Activated B cell treated with CpG ODN at 0.5 μM for 24 hours (primary cell): ENCODE data around the gene DNAJB13. TPM values are rescaled to one million over a fixed set of nuclear protein-coding genes. Genes with fewer than 3 reads are reported as not detected.

Experiments used
- ATAC-seq: fragments of 200-7000 bp; cut with Tn5 transposase; one replicate; pipeline ENCODE4 v1.10.0; 2021; ENCODE audit warnings: low read depth, mild to moderate bottlenecking, moderate library complexity
- CTCF ChIA-PET: fragments of 350-600 bp; sonication (Branson Sonifier 250); formaldehyde crosslinking; loops from one replicate; lab custom pipeline; 2021; ENCODE audit warnings: antibody characterized with exemption; lab: Charles Lee
- POLR2A ChIA-PET: fragments of 350-600 bp; sonication (Branson Sonifier 250); formaldehyde crosslinking; loops from one replicate; lab custom pipeline; 2021; ENCODE audit warnings: antibody characterized with exemption; lab: Charles Lee
- DNase-seq: peaks from one replicate; pipeline ENCODE4 v3.0.0; 2022
- H3K27ac Mint-ChIP-seq: one replicate; pipeline ENCODE4 v1.8.0; 2020; ENCODE audit warnings: mixed read lengths
- H3K27me3 Mint-ChIP-seq: one replicate; pipeline ENCODE4 v1.8.0; 2021; ENCODE audit warnings: mixed read lengths
- H3K36me3 Mint-ChIP-seq: one replicate; pipeline ENCODE4 v1.8.0; 2021; ENCODE audit warnings: low read depth, mixed read lengths
- H3K4me1 Mint-ChIP-seq: one replicate; pipeline ENCODE4 v1.8.0; 2021; ENCODE audit warnings: mixed read lengths
- H3K4me3 Mint-ChIP-seq: one replicate; pipeline ENCODE4 v1.8.0; 2020; ENCODE audit warnings: mild to moderate bottlenecking, mixed read lengths
- H3K9me3 Mint-ChIP-seq: one replicate; pipeline ENCODE4 v1.8.0; 2020; ENCODE audit warnings: mixed read lengths
- intact Hi-C: fragments of 100-400 bp; cut with micrococcal nuclease; formaldehyde crosslinking; loops from one replicate; pipeline ENCODE4 v1.15.1; 2024
- total RNA-seq: library from RNA; stranded (reverse); gene quantifications from 2 replicates; pipeline ENCODE4 v1.2.3, GENCODE V29; 2022
- TF ChIP-seq, protein P1 (sequence below): fragments of 200-600 bp; IDR thresholded peaks from one replicate; pipeline ENCODE4 v1.8.0; 2022; ENCODE audit warnings: antibody characterized with exemption, mild to moderate bottlenecking

Gene DNAJB13
- total RNA-seq, 1 donor from 2014 or later = not detected

DNA sequence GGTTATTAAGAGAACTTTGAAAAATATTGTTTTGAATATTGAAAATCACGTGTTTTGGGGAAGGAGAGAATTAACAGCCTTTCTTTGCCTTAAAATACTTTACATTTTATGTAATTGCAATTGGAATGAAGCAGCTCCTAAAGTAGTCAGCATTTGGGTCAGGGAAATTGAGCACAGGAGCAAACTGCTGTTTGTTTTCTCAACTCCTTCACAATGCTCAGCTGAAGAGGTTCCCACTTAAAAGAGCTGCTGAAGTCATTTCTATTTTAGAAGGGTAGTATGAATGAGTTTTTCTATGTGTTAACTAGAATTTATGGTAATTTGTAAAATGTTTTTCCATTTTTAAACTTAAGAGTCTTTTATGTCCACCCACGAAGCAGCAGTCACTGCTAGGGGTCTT, 39.9 kb downstream of the DNAJB13 start:
- intact Hi-C loops = loop anchor here (1.0 kb wide), 1 partner anchor 7 kb away; no protein-coding TSS in a partner anchor
- Mint-ChIP-seq H3K4me1 (peaks cover 63% of the 10 kb centered on the region), H3K27ac (peak overlapping the region; percentile 92), H3K4me3 (peak overlapping the region; percentile 65), H3K9me3 (no peaks in the 10 kb centered on the region), H3K27me3 (no peaks in the 10 kb centered on the region), H3K36me3 (no peaks in the 10 kb centered on the region)
- TF ChIP-seq, protein P1, sequence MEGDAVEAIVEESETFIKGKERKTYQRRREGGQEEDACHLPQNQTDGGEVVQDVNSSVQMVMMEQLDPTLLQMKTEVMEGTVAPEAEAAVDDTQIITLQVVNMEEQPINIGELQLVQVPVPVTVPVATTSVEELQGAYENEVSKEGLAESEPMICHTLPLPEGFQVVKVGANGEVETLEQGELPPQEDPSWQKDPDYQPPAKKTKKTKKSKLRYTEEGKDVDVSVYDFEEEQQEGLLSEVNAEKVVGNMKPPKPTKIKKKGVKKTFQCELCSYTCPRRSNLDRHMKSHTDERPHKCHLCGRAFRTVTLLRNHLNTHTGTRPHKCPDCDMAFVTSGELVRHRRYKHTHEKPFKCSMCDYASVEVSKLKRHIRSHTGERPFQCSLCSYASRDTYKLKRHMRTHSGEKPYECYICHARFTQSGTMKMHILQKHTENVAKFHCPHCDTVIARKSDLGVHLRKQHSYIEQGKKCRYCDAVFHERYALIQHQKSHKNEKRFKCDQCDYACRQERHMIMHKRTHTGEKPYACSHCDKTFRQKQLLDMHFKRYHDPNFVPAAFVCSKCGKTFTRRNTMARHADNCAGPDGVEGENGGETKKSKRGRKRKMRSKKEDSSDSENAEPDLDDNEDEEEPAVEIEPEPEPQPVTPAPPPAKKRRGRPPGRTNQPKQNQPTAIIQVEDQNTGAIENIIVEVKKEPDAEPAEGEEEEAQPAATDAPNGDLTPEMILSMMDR = no peak
- ChIA-PET POLR2A (interaction anchor here (0.9 to 17.5 kb wide), 3 partner anchors 14 to 30 kb away, joined by 3 to 425 read pairs (median 5); partner anchors contain the start of gene UCP2), CTCF (interaction anchor here (1.2 kb wide), 1 partner anchor 9 kb away, joined by 5 read pairs; the partner anchor contains the start of gene UCP2)
- ATAC-seq (no peak), DNase-seq (no peak)

- POLR2A ChIA-PET = interaction anchor here (0.5 to 17.5 kb wide), 7 partner anchors 14 to 29 kb away, joined by 3 to 425 read pairs (median 5); partner anchors contain the start of gene UCP2
- DNase-seq (no peak), ATAC-seq (peak; percentile 72)
- Mint-ChIP-seq H3K27me3 (no peaks in the 10 kb centered on the region), H3K4me1 (peaks cover 68% of the 10 kb centered on the region), H3K36me3 (no peaks in the 10 kb centered on the region), H3K27ac (peak overlapping the region; percentile 92), H3K9me3 (no peaks in the 10 kb centered on the region), H3K4me3 (peak overlapping the region; percentile 65)
- intact Hi-C loops = loop anchor here (1.0 kb wide), 1 partner anchor 8 kb away; no protein-coding TSS in a partner anchor
- CTCF ChIA-PET = interaction anchor here (0.9 to 1.2 kb wide), 4 partner anchors 10 to 55 kb away, joined by 3 to 11 read pairs (median 4); partner anchors contain the start of gene UCP2
- TF ChIP-seq, protein P1 = no peak
Observed at GRCh38 chr11:73991471-73992006, 40.7 kb downstream of the DNAJB13 start.

DNA sequence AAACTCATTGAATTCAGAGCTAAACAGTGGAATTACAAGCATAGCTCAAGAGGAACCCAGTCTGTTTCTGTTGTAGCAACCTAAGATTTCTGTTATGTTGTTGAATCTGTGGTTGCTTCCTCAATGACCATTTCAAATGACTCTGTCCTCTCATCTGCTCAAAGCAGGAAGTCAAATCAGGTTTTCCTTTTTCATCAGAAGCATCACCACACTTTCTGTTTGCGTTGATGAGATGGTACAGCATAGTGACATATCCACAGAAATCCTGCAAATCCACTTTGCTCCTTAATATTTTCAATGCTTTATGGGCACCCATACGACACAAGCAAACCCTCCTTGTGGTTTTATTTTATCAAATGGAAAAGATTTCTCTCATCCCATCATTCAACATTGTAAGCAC, 44.4 kb downstream of the DNAJB13 start:
- Mint-ChIP-seq H3K4me3 (peak overlapping the region; percentile 36), H3K36me3 (no peaks in the 10 kb centered on the region), H3K4me1 (peaks cover 96% of the 10 kb centered on the region), H3K9me3 (no peaks in the 10 kb centered on the region), H3K27me3 (no peaks in the 10 kb centered on the region), H3K27ac (peak overlapping the region; percentile 92)
- intact Hi-C loops = loop anchor here (1.0 to 5.0 kb wide), 4 partner anchors 12 to 37 kb away; no protein-coding TSS in a partner anchor
- CTCF ChIA-PET = interaction anchor here (0.9 to 1.1 kb wide), 2 partner anchors 9 to 11 kb away, joined by 3 read pairs; no protein-coding TSS in a partner anchor
- DNase-seq = no peak
- POLR2A ChIA-PET = interaction anchor here (1.1 to 17.5 kb wide), 3 partner anchors 8 to 19 kb away, joined by 6 to 425 read pairs (median 10); partner anchors contain the start of gene UCP2
- peak; percentile 45 for ATAC-seq
- TF ChIP-seq, protein P1 = no peak

DNA sequence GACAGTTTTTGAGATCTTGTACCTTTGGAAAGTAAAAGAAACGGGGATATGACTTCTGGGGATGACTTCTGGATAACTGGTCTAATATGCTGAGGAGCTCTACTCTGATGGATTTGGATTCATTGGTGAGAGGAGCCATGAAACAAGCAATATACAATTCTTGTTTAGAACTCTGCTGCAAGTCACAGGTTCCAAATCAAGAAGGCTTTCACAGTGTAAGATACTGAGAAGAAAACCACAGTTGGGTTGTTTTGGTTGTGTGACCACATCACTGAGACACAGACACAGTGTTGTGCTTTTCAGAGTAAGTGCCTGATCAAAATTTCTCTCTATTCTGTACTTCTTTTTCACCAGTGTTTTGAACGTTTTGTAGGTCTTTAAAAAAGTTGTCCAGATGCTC, 44.9 kb downstream of the DNAJB13 start:
- TF ChIP-seq, protein P1 = no peak
- POLR2A ChIA-PET = interaction anchor here (1.1 to 17.5 kb wide), 3 partner anchors 9 to 19 kb away, joined by 6 to 425 read pairs (median 10); partner anchors contain the start of gene UCP2
- DNase-seq = no peak
- Mint-ChIP-seq H3K9me3 (no peaks in the 10 kb centered on the region), H3K36me3 (peaks cover 3% of the 10 kb centered on the region), H3K27me3 (no peaks in the 10 kb centered on the region), H3K4me3 (peak overlapping the region; percentile 36), H3K27ac (peak overlapping the region; percentile 92), H3K4me1 (peaks cover 92% of the 10 kb centered on the region)
- ATAC-seq = peak; percentile 23
- intact Hi-C loops = loop anchor here (1.0 to 5.0 kb wide), 4 partner anchors 12 to 37 kb away; no protein-coding TSS in a partner anchor
- CTCF ChIA-PET = no interaction called here

GRCh38 chr11:73996161-73996747, 45.4 kb downstream of the DNAJB13 start:
- Mint-ChIP-seq H3K9me3 (no peaks in the 10 kb centered on the region), H3K4me3 (peak overlapping the region; percentile 36), H3K27me3 (no peaks in the 10 kb centered on the region), H3K27ac (peak overlapping the region; percentile 92), H3K4me1 (peaks cover 91% of the 10 kb centered on the region), H3K36me3 (peaks cover 8% of the 10 kb centered on the region)
- ChIA-PET CTCF (no interaction called here), POLR2A (interaction anchor here (17.5 kb wide), 1 partner anchor 20 kb away, joined by 425 read pairs; the partner anchor contains the start of gene UCP2)
- intact Hi-C loops = loop anchor here (5.0 kb wide), 1 partner anchor 36 kb away; no protein-coding TSS in a partner anchor
- ATAC-seq = no peak
- TF ChIP-seq, protein P1 = no peak
- DNase-seq = no peak
